Mesendoderm (in vitro differentiated cells): ENCODE measurements around the gene RPRM. TPM values are rescaled to one million over a fixed set of nuclear protein-coding genes. Genes with fewer than 3 reads are reported as not detected.

Experiments used
- DNase-seq: peaks from one replicate; pipeline ENCODE4 v3.0.0; 2013
- H2AK5ac ChIP-seq: 2 replicates; pipeline ENCODE4 v1.6.1; 2013; ENCODE audit warnings: low read length, inconsistent platforms
- H2BK120ac ChIP-seq: 2 replicates; pipeline ENCODE4 v1.6.1; 2013; ENCODE audit warnings: low read depth, mild to moderate bottlenecking, low read length, moderate library complexity, mixed read lengths
- H2BK15ac ChIP-seq: replicated peaks from 2 replicates; pipeline ENCODE4 v1.6.1; 2013; ENCODE audit warnings: low read depth, mild to moderate bottlenecking, moderate library complexity
- H2BK5ac ChIP-seq: 2 replicates; pipeline ENCODE4 v1.6.1; 2013; ENCODE audit warnings: low read length, inconsistent platforms
- H3K18ac ChIP-seq: 2 replicates; pipeline ENCODE4 v1.6.1; 2013; ENCODE audit warnings: mild to moderate bottlenecking, low read length, mixed read lengths
- H3K23ac ChIP-seq: one replicate; pipeline ENCODE4 v1.6.1; 2013; ENCODE audit warnings: low read length
- H3K27ac ChIP-seq: 2 replicates; pipeline ENCODE4 v1.5.1; 2013; ENCODE audit warnings: low read depth, mild to moderate bottlenecking, inconsistent platforms, low read length, moderate library complexity
- H3K27me3 ChIP-seq: 2 replicates; pipeline ENCODE4 v1.6.1; 2013; ENCODE audit warnings: low read length, control low read depth, mild to moderate bottlenecking, inconsistent platforms; ENCODE audit not compliant: insufficient read depth, poor library complexity
- H3K36me3 ChIP-seq: 2 replicates; pipeline ENCODE4 v1.6.1; 2013; ENCODE audit warnings: low read length, inconsistent platforms; ENCODE audit not compliant: control insufficient read depth, insufficient read depth
- H3K4ac ChIP-seq: one replicate; pipeline ENCODE4 v1.6.1; 2013; ENCODE audit warnings: low read depth, mild to moderate bottlenecking, low read length, moderate library complexity
- H3K4me1 ChIP-seq: 2 replicates; pipeline ENCODE4 v1.6.1; 2013; ENCODE audit warnings: low read depth, low read length, inconsistent platforms; ENCODE audit not compliant: control insufficient read depth
- H3K4me2 ChIP-seq: 2 replicates; pipeline ENCODE4 v1.6.1; 2013; ENCODE audit warnings: low read length
- H3K4me3 ChIP-seq: 2 replicates; pipeline ENCODE4 v1.5.1; 2013; ENCODE audit warnings: mild to moderate bottlenecking, low read length
- H3K56ac ChIP-seq: one replicate; pipeline ENCODE4 v1.6.1; 2013; ENCODE audit warnings: low read length
- H3K79me1 ChIP-seq: 2 replicates; pipeline ENCODE4 v1.6.1; 2013; ENCODE audit warnings: low read length, inconsistent platforms
- H3K79me2 ChIP-seq: 2 replicates; pipeline ENCODE4 v1.6.1; 2013; ENCODE audit warnings: mild to moderate bottlenecking, low read length; ENCODE audit not compliant: control insufficient read depth, insufficient read depth
- H3K9ac ChIP-seq: 2 replicates; pipeline ENCODE4 v1.6.1; 2013; ENCODE audit warnings: low read length, inconsistent platforms
- H4K5ac ChIP-seq: one replicate; pipeline ENCODE4 v1.6.1; 2013; ENCODE audit warnings: low read length
- H4K8ac ChIP-seq: one replicate; pipeline ENCODE4 v1.6.1; 2013; ENCODE audit warnings: low read depth, mild to moderate bottlenecking, control low read depth, low read length, moderate library complexity
- WGBS: extraction: QIAGEN DNeasy Blood & Tissue Kit; methylation state at CpG from one replicate; pipeline ENCODE4 v1.1.7; 2013; ENCODE audit warnings: low lambda C conversion rate, missing lambda C conversion rate; ENCODE audit not compliant: insufficient coverage; ENCODE audit errors: extremely low coverage; 5-methylcytosine and 5-hydroxymethylcytosine counted together
- polyA plus RNA-seq, 2 experiments: library from polyadenylated mRNA; stranded (reverse); fragments of 200-250 nt; gene quantifications; one replicate each; pipeline ENCODE4 v1.2.3, GENCODE V29; 2013

Gene RPRM
- polyA plus RNA-seq (2013, experiment 1 of 2): 6.5 TPM
- polyA plus RNA-seq (2013, experiment 2 of 2): 7.0 TPM

DNA sequence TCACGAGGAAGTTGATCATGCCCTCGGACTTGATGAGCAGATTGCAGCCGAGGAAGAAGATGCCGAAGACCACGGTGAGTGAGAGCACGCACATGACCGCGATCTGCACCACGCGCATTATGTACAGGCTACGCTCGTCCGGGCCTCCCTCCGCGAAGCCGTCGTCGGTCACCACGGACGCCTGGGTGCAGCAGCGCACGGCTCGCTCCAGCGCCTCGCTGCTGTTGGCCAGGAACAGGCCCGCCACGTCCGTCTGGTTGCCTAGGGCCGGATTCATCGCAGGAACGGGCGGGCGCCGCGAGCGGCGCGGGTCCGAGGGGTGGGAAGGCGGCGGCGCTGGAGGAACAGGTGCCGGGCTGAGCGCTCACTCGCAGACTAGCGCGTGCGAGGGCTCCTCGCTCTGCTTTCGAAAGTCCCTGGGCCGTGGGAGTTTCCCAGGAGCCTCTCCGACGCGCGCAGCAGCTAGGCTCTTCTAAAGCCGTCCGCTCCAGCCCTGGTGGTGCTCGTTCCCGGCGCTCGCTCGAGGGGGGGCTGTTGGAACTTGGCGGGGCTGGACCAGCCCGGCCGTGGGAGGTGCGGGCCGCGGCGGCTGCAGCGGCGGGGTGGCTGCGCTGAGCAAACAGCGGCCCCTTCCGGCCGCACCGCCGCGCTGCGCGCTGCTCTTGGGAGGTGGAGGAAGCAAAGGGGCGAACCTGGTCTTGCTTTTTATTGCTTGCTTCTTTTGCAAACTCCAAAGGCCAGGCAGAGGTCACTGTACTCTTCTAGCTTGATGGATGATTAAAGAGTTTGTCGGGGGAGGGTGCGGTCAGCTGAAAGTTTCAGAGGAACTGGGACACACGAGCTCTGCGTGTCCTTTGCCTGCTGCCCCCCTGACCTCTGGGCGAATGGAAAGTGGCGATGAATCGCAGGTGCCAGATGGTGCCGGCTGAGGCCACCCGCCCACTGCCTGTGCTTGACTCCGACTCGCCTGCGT is at the start of gene RPRM:
Gene RPRM, minus strand, starts transcription at position 474 of the 973 bp plus-strand sequence. Its CDS starts 197 bp downstream, at position 277.
- Histone ChIP-seq H2AK5ac (no peak within 1 kb of the TSS), H2BK15ac (no peak within 1 kb of the TSS), H4K8ac (no peak within 1 kb of the TSS), H3K36me3 (no peaks in the 10 kb centered on the region), H3K79me1 (no peaks in the 10 kb centered on the region), H2BK5ac (no peak within 1 kb of the TSS), H2BK120ac (no peak within 1 kb of the TSS), H3K4me3 (peak within 1 kb of the TSS; percentile 58), H3K9ac (peak within 1 kb of the TSS; percentile 73), H3K4ac (no peak within 1 kb of the TSS), H3K18ac (no peak within 1 kb of the TSS), H3K27me3 (no peaks in the 10 kb centered on the region), H3K4me2 (peak within 1 kb of the TSS; percentile 93), H3K56ac (peak within 1 kb of the TSS; percentile 92), H3K79me2 (no peaks in the 10 kb centered on the region), H3K27ac (peak within 1 kb of the TSS; percentile 67), H3K23ac (peak within 1 kb of the TSS; percentile 71), H4K5ac (no peak within 1 kb of the TSS), H3K4me1 (peaks cover 8% of the 10 kb centered on the region)
- peak; percentile 94 for DNase-seq
- no CpG with 5 or more reads among the region's 93 CpGs for WGBS

DNA sequence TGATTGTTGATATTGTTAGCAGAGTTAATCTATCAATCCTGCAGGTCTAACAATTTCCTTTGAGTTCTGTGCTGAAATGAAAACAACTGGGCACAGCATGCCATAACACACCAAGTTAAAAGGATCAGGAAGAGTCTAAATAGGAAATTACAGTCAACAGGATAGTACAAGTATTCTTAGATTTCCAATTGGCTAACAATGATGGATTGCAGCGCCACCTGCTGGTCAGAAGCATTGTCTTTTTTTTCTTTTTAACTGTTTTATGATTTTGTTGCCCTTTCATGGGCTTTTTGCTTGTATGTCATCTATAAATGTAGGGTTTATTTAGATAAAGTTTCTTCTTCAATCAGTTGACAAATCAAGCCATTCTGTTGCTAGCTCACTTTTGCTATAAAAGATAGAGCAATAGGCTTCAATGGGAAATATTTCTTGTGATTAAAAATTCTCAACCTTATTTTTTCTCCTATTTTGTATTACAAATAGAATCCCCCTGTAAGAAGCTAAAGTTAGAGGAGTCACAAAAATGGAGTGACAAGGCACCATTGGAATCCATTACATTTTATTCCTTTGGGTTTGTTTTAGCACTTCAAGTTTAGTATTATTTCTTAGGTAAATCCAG is 40.8 kb upstream of the RPRM start:
- H3K27me3 ChIP-seq: no peaks in the 10 kb centered on the region
- H2BK120ac ChIP-seq: no peak overlapping the region
- H3K27ac ChIP-seq: no peak overlapping the region
- no peak overlapping the region for H3K56ac ChIP-seq
- no peak overlapping the region for H3K9ac ChIP-seq
- H3K4me3 ChIP-seq: no peak overlapping the region
- no peak overlapping the region for H3K4me2 ChIP-seq
- H2BK15ac ChIP-seq: no peak overlapping the region
- no CpG with 5 or more reads among the region's 1 CpG for WGBS
- H4K8ac ChIP-seq: no peak overlapping the region
- H3K23ac ChIP-seq: no peak overlapping the region
- H2AK5ac ChIP-seq: no peak overlapping the region
- no peaks in the 10 kb centered on the region for H3K36me3 ChIP-seq
- H3K4me1 ChIP-seq: no peaks in the 10 kb centered on the region
- H3K79me1 ChIP-seq: no peaks in the 10 kb centered on the region
- H3K79me2 ChIP-seq: no peaks in the 10 kb centered on the region
- H4K5ac ChIP-seq: no peak overlapping the region
- no peak overlapping the region for H3K4ac ChIP-seq
- no peak overlapping the region for H2BK5ac ChIP-seq
- peak; percentile 56 for DNase-seq
- H3K18ac ChIP-seq: no peak overlapping the region

DNA sequence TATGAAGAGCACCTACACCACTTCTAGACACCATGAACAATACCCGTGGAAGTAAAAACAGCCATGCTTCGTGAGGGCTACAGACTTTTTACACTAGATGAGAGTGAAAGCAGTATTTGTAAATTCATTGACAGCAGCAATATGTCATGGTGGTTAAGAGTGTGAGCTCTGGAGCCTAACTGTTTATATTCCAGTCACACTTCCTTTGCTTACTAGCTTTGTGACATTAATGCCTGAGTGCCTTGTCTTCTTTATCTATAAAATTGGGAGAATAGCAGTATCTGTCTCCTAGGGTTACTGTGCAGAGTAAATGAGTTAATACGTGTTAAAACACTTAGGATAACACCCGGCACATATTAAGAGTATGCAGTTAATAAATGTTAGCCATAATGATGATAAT is 33.8 kb upstream of the RPRM start:
- no peak overlapping the region for H3K56ac ChIP-seq
- H2BK15ac ChIP-seq: no peak overlapping the region
- no peak overlapping the region for H3K27ac ChIP-seq
- H3K36me3 ChIP-seq: no peaks in the 10 kb centered on the region
- H2BK120ac ChIP-seq: no peak overlapping the region
- no peak overlapping the region for H3K18ac ChIP-seq
- no peak overlapping the region for H3K4me2 ChIP-seq
- no peak overlapping the region for H2AK5ac ChIP-seq
- no peaks in the 10 kb centered on the region for H3K79me2 ChIP-seq
- no peak overlapping the region for H3K9ac ChIP-seq
- no peak overlapping the region for H4K5ac ChIP-seq
- no peak overlapping the region for H3K23ac ChIP-seq
- no peak overlapping the region for H3K4ac ChIP-seq
- H4K8ac ChIP-seq: no peak overlapping the region
- H3K4me1 ChIP-seq: no peaks in the 10 kb centered on the region
- WGBS: no CpG with 5 or more reads among the region's 4 CpGs
- H3K4me3 ChIP-seq: no peak overlapping the region
- H3K79me1 ChIP-seq: no peaks in the 10 kb centered on the region
- no peak for DNase-seq
- no peaks in the 10 kb centered on the region for H3K27me3 ChIP-seq
- H2BK5ac ChIP-seq: no peak overlapping the region

DNA sequence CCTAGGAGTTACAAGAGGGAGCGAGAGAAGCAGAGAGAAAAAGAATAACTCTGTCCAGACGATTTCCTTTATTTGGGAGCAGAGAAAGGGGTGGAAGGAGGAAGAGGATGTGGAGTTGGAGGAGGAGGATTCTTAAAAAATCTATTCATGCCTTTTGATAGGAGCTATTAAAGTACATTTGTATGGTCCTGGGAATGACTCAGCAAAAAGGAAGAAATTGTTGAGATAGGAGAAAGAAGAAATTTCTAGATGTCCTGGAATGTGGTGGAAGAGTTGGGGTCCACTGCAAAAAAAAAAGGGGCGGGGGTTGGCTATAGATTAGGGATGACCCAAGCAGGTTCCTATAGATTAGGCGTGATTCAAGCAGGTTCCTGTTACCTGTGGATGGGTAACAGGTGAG is 32.4 kb upstream of the RPRM start:
- Histone ChIP-seq H3K23ac (no peak overlapping the region), H2BK120ac (no peak overlapping the region), H2BK15ac (no peak overlapping the region), H3K36me3 (no peaks in the 10 kb centered on the region), H3K79me1 (no peaks in the 10 kb centered on the region), H3K4me2 (no peak overlapping the region), H3K79me2 (no peaks in the 10 kb centered on the region), H3K4ac (no peak overlapping the region), H3K56ac (no peak overlapping the region), H3K27me3 (no peaks in the 10 kb centered on the region), H4K8ac (no peak overlapping the region), H2BK5ac (no peak overlapping the region), H3K4me1 (no peaks in the 10 kb centered on the region), H3K9ac (no peak overlapping the region), H4K5ac (no peak overlapping the region), H3K18ac (no peak overlapping the region), H3K27ac (no peak overlapping the region), H3K4me3 (no peak overlapping the region), H2AK5ac (no peak overlapping the region)
- WGBS: no CpG with 5 or more reads among the region's 4 CpGs
- DNase-seq: no peak

DNA sequence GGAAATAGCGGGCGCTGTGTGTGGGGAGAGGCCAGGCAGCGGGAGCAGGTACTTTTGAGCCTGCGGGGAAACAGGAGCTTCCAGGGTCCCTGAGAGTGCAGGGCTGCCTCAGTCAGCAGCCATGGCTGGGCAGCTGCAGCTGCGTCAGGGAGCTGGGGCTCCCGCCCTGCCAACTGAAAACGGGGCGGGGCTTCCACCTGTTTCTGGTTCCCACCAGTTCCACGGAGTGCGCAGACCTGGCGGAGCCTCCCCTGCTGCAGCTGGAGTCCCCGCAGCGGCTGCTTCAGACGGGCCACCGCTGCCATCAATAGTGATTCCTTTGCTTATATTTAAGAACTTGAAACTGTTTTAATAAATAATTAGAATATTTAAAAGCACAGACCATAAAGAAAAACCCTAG is 30.6 kb upstream of the RPRM start:
- WGBS: no CpG with 5 or more reads among the region's 15 CpGs
- no peak overlapping the region for H3K18ac ChIP-seq

More for the DNA sequence above, 30.6 kb upstream of the RPRM start:
- Histone ChIP-seq H4K5ac (no peak overlapping the region), H2AK5ac (no peak overlapping the region), H3K4me3 (no peak overlapping the region), H3K23ac (no peak overlapping the region), H2BK15ac (no peak overlapping the region), H2BK120ac (no peak overlapping the region), H3K79me2 (no peaks in the 10 kb centered on the region), H3K4ac (no peak overlapping the region), H3K4me2 (no peak overlapping the region), H3K79me1 (no peaks in the 10 kb centered on the region), H3K27me3 (no peaks in the 10 kb centered on the region), H3K27ac (no peak overlapping the region), H4K8ac (no peak overlapping the region), H3K36me3 (no peaks in the 10 kb centered on the region), H3K56ac (no peak overlapping the region), H2BK5ac (no peak overlapping the region), H3K9ac (no peak overlapping the region), H3K4me1 (no peaks in the 10 kb centered on the region)
- DNase-seq: peak; percentile 44
